ENCODE results near the gene UGCG.

The UGCG gene

GRCh38 chr9:111984086-111984802 is 87.6 kb downstream of the UGCG start:
- no peak for DNase-seq (ENCODE audit: low read depth)
